Panc1 (cell line): ENCODE data around the gene STX7.

ENCODE experiments used
- CTCF ChIP-seq: fragments of 450-650 bp; IDR thresholded peaks from 2 replicates; pipeline ENCODE4 v1.5.1; 2017; ENCODE audit warnings: mild to moderate bottlenecking
- REST ChIP-seq, 2 experiments: IDR thresholded peaks; 2 replicates each; pipeline ENCODE4 v1.6.1; 2011 to 2012; ENCODE audit warnings: low read depth in 2 of 2, control low read depth in 1 of 2, low read length in 1 of 2, mild to moderate bottlenecking in 1 of 2, moderate library complexity in 1 of 2; ENCODE audit not compliant: insufficient read depth in 1 of 2
- SIN3A ChIP-seq: IDR thresholded peaks from 2 replicates; pipeline ENCODE4 v1.6.1; 2012; ENCODE audit warnings: low read depth, mild to moderate bottlenecking, low read length, moderate library complexity, borderline replicate concordance; ENCODE audit not compliant: insufficient read depth
- TCF7L2 ChIP-seq: IDR thresholded peaks from 2 replicates; pipeline ENCODE4 v1.6.1; 2011; ENCODE audit warnings: mild to moderate bottlenecking, low read depth, low read length, inconsistent platforms

- TF ChIP-seq SIN3A (no peak), CTCF (no peak), TCF7L2 (no peak), REST (IDR thresholded peaks at IDR 0.05; ENCODE audit: insufficient read depth in 1 of 2, low read depth in 2 of 2, low read length in 1 of 2) (no peak)
Observed at GRCh38 chr6:132479131-132479530, 33.8 kb downstream of the STX7 start.
